GM18511 (cell line): ENCODE measurements around the gene PCDHA13.
"Not testable (repeated sequence)": the region's sequence is repeated elsewhere in the genome, so short reads cannot be mapped to it uniquely, and the experiment has no call there.

ENCODE experiments used
- ATAC-seq: cut with Tn5 transposase; IDR thresholded peaks from one replicate; pipeline ENCODE4 v1.9.1; 2021; ENCODE audit warnings: mild to moderate bottlenecking, moderate library complexity; ENCODE audit not compliant: unreplicated experiment

The PCDHA13 gene

DNA sequence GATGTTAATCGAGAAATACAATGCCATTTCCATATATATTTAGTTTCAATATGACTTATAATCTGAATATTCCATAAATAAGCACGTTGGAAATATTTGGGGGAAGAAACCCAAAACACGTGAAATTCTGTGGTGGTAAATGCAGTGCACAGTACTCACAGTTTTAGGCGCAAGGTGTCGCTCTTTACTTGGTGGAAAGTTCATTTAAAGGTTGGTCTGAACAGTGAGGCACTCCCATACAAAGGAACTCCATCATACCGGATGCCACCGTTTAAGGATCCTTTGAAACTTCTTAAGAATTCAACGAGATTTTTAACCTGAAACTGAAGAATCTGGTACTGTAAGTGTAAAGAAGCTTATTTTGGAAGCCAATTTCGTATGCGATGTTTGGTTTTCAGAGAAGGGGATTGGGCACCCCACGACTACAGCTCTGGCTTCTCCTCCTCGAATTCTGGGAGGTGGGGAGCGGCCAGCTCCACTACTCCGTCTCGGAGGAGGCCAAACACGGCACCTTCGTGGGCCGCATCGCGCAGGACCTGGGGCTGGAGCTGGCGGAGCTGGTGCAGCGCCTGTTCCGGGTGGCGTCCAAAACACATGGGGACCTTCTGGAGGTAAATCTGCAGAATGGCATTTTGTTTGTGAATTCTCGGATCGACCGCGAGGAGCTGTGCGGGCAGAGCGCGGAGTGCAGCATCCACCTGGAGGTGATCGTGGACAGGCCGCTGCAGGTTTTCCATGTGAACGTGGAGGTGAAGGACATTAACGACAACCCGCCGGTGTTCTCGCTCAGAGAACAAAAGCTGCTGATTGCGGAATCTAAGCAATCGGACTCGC, 13.0 kb upstream of the PCDHA13 start, which contains the start of gene PCDHA11:
Gene PCDHA11, plus strand, starts transcription at position 237 of the 834 bp plus-strand sequence. Its CDS starts 147 bp downstream, at position 384.
- no peak for ATAC-seq

DNA sequence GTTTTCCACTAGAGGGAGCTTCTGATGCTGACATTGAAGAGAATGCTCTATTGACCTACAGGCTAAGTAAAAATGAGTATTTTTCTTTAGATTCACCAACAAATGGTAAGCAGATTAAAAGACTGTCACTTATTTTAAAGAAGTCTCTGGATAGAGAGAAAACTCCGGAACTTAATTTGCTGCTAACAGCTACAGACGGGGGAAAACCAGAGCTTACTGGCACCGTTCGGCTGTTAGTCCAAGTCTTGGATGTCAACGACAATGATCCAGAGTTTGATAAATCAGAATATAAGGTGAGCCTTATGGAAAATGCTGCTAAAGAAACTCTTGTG, 12.4 kb upstream of the PCDHA13 start:
- no peak for ATAC-seq

DNA sequence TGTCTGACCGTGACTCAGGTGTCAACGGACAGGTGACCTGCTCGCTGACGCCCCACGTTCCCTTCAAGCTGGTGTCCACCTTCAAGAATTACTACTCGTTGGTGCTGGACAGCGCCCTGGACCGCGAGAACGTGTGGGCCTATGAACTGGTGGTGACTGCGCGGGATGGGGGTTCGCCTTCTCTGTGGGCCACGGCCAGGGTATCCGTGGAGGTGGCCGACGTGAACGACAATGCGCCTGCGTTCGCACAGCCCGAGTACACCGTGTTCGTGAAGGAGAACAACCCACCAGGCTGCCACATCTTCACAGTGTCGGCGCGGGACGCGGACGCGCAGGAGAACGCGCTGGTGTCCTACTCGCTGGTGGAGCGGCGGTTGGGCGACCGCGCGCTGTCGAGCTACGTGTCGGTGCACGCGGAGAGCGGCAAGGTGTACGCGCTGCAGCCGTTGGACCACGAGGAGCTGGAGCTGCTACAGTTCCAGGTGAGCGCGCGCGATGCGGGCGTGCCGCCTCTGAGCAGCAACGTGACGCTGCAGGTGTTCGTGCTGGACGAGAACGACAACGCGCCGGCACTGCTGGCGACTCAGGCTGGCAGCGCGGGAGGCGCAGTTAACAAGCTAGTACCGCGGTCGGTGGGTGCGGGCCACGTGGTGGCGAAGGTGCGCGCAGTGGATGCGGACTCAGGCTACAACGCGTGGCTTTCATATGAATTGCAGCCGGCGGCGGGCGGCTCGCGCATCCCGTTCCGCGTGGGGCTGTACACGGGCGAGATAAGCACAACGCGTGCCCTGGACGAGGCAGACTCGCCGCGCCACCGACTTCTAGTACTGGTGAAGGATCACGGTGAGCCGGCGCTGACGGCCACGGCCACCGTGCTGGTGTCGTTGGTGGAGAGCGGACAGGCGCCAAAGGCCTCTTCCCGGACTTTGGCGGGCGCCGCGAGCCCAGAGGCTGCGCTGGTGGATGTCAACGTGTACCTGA, 11.4 kb upstream of the PCDHA13 start:
- ATAC-seq = no peak

DNA sequence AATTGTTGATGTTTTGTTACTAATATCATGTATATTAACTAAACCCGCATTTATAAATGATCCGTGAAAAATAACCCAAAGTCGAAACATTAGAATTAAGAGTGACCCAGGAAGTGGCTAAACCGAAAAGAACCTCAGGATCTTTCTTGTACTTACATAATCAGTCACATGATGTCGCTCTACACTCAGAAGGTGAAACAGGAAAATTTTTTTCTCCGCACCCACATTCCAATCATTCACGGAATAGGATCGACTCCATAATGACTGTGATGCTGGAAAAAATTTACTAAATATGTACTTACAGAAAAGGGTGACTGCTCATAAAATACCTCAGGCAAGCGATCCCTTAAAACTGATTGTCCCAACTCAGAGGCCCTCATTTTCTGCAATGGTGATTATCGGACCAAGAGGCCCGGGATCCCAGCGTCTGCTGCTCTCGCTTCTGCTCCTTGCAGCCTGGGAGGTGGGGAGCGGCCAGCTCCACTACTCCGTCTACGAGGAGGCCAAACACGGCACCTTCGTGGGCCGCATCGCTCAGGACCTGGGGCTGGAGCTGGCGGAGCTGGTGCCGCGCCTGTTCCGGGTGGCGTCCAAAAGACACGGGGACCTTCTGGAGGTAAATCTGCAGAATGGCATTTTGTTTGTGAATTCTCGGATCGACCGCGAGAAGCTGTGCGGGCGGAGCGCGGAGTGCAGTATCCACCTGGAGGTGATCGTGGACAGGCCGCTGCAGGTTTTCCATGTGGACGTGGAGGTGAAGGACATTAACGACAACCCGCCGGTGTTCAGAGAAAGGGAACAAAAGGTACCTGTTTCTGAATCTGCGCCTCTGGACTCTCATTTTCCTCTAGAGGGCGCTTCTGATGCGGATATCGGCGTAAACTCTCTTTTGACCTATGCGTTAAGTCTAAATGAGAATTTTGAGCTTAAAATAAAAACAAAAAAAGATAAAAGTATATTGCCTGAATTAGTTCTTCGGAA, 6.5 kb upstream of the PCDHA13 start, which contains the start of gene PCDHA12:
Gene PCDHA12, plus strand, starts transcription at position 224 of the 981 bp plus-strand sequence. Its CDS starts 165 bp downstream, at position 389.
- ATAC-seq = no peak

DNA sequence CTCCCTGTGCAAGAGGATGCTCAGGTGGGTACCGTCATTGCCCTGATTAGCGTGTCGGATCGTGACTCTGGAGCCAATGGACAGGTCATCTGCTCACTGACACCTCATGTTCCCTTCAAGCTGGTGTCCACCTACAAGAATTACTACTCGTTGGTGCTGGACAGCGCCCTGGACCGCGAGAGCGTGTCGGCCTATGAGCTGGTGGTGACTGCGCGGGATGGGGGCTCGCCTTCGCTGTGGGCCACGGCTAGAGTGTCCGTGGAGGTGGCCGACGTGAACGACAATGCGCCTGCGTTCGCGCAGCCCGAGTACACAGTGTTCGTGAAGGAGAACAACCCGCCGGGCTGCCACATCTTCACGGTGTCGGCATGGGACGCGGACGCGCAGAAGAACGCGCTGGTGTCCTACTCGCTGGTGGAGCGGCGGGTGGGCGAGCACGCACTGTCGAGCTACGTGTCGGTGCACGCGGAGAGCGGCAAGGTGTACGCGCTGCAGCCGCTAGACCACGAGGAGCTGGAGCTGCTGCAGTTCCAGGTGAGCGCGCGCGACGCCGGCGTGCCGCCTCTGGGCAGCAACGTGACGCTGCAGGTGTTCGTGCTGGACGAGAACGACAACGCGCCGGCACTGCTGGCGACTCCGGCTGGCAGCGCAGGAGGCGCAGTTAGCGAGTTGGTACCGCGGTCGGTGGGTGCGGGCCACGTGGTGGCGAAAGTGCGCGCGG, 5.2 kb upstream of the PCDHA13 start:
- not testable (repeated sequence) for ATAC-seq

DNA sequence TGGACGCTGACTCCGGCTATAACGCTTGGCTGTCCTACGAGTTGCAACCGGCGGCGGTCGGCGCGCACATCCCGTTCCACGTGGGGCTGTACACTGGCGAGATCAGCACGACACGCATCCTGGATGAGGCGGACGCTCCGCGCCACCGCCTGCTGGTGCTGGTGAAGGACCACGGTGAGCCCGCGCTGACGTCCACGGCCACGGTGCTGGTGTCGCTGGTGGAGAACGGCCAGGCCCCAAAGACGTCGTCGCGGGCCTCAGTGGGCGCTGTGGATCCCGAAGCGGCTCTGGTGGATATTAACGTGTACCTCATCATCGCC, 4.7 kb upstream of the PCDHA13 start:
- no peak for ATAC-seq

DNA sequence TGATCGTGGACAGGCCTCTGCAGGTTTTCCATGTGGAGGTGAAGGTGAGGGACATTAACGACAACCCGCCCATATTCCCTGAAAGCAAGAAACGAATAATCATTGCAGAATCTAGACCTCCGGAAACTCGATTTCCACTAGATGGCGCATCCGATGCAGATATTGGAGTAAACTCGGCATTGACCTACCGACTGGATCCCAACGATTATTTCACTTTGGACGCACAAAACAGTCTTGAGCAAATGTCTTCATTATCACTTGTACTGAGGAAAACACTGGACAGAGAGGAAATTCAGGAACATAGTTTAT, 621 bp downstream of the PCDHA13 start:
- no peak for ATAC-seq

DNA sequence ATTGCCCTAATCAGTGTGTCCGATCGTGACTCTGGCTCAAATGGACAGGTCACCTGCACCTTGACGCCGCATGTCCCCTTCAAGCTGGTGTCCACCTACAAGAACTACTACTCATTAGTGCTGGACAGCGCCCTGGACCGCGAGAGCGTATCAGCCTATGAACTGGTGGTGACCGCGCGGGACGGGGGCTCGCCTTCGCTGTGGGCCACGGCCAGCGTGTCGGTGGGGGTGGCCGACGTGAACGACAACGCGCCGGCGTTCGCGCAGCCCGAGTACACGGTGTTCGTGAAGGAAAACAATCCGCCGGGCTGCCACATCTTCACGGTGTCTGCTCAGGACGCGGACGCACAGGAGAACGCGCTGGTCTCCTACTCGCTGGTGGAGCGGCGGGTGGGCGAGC, 1.4 kb downstream of the PCDHA13 start:
- no peak for ATAC-seq

DNA sequence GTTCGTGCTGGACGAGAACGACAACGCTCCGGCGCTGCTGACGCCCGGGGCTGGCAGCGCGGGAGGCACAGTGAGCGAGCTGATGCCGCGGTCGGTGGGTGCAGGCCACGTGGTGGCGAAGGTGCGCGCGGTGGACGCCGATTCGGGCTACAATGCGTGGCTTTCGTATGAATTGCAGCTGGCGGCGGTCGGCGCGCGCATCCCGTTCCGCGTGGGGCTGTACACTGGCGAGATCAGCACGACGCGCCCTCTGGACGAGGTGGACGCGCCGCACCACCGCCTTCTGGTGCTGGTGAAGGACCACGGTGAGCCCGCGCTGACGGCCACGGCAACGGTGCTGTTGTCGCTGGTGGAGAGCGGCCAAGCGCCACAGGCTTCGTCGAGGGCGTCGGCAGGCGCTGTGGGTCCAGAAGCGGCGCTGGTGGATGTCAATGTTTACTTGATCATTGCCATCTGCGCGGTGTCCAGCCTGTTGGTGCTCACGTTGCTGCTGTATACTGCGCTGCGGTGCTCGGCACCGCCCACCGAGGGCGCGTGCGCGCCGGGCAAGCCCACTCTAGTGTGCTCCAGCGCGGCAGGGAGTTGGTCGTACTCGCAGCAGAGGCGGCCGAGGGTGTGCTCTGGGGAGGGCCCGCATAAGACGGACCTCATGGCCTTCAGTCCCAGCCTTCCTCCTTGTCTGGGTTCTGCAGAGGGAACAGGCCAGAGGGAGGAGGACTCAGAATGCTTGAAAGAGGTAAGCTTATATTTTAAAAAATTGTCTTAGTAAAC, 2.2 kb downstream of the PCDHA13 start:
- ATAC-seq = no peak

DNA sequence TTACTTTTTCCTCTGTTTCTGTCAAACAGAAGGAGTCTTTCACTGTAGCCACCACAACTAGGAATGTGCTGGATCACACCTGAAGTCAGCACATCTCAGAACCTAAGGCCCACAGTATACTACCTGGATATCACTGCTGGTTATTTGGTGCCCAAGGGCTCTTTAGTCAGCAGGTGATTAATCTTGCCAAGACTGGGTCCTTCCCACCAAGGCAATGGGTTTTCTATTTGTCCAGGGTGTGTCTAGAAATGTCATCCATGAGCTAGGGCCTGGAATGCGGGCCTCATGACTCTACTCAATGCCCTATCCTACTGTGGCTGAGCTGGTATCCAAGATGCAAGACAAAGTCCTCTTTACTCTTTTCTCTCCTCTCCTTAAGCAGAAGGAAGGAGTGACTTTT, 34.4 kb downstream of the PCDHA13 start:
- no peak for ATAC-seq

DNA sequence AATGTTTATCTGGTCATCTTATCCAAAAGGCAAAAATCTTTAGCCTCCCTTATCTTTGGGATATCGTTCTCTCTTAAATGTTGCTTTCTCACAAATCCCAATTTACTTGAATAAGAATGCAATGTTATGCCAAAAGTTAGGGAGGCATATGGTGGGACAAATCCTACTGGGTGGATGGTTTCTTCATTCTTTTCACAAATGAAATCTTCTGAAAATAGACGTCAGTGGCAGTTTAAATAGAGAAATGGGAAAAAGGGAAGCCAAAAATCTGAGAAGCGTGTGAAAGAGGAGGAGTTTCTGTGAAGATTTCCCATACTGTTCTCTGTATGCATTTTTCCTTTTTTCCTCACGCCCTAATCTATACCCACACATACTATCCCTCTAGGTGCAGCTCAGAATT, 41.7 kb downstream of the PCDHA13 start:
- ATAC-seq = no peak

DNA sequence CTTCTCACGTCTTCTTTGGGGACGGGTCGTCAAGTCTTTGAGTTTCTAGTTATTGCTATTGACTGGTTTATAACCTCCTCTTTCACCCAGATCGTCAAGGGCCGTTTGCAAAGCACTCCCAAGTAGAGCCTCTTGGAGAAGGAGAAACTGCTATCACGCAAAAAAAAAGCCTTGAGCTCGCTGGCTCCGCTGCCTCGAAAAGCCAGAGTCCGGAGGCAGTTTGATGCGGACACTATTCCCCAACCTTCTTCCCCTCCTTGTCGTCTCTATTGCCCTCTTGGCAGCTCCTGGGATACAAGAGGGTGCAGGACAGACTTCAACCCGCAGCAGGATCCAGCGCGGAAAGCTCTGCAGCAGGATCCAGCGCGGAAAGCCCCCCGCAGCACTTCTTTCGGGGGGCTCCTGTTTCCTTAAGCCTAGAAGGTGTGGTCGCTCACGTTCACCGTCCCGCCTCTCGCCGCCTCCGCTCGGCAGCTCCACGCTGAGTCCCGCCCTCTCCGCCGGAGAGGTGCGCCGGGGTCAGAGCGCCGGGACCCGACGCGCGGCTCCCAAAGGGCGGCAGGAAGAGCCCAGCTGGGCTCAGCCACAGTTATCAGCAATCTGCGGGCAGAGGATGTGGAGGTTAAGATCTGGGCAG, 44.0 kb downstream of the PCDHA13 start, which contains the start of gene PCDHAC1:
Gene PCDHAC1, plus strand, starts transcription at position 494 of the 637 bp plus-strand sequence. CDS start 594 bp downstream, outside the sequence.
- no peak for ATAC-seq

DNA sequence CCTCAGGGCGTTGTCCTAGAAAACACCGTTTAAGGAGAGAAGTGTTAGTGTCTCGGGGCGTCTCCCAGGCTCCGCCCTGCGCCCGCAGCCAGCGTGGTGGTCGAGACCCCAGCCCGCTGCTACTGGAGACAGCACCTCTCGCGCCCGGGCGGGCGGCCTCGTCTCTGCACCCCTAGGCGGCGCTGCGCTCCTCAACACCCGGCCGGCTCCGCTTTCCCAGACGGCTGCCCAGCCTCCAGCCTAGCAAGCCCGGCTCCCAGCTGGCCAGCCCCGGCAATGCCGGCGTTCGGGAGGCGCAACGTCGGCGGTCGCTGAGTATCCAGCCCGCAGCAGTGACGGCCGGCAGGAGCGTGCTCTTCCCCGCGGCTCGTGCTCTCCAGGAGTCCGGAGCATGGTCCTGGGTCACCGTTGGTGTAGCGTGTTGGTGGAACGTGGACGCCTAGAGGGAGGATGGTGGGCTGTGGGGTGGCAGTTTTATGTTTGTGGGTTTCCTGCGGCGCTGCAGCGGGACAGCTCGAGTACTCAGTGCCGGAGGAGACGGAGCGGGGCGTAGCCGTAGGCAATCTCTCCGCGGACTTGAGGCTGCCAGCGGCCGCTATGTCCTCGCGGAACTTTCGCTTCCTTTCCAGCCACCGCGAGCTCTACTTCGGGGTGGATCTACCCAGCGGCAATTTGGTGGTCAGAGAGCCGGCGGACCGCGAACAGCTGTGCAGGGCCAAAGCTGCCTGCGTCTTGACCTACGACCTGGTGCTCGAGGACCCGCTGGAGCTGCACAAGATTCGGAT, 44.7 kb downstream of the PCDHA13 start:
- ATAC-seq = no peak

DNA sequence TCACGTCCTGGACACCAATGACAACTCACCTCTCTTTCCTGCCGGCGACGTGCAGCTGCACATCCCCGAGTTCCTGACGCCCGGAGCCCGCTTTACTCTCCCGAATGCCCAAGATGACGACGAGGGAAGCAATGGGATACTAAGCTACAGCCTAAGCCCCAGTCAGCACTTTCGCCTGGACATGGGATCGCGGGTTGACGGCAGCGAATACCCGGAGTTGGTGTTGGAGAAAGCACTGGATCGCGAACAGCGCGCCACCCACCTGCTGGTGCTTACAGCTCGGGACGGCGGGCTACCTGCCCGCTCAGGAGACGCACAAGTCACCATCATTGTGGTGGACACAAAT, 45.3 kb downstream of the PCDHA13 start:
- ATAC-seq = no peak
